Activated CD4-positive, alpha-beta T cell treated with anti-CD3 and anti-CD28 coated beads, Interleukin-2, amount 50 U/mL, for 24 hours (primary cell): ENCODE measurements around the gene AQP11.
"Not testable (repeated sequence)": the region's sequence is repeated elsewhere in the genome, so short reads cannot be mapped to it uniquely, and the experiment has no call there.

Experiments
- DNase-seq, 2 donors: peaks; one replicate each; pipeline ENCODE4 v3.0.0-alpha.2; 2020; ENCODE audit warnings: low read depth in 1 of 2, low spot score in 1 of 2

The AQP11 gene, protein sequence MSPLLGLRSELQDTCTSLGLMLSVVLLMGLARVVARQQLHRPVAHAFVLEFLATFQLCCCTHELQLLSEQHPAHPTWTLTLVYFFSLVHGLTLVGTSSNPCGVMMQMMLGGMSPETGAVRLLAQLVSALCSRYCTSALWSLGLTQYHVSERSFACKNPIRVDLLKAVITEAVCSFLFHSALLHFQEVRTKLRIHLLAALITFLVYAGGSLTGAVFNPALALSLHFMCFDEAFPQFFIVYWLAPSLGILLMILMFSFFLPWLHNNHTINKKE

DNA sequence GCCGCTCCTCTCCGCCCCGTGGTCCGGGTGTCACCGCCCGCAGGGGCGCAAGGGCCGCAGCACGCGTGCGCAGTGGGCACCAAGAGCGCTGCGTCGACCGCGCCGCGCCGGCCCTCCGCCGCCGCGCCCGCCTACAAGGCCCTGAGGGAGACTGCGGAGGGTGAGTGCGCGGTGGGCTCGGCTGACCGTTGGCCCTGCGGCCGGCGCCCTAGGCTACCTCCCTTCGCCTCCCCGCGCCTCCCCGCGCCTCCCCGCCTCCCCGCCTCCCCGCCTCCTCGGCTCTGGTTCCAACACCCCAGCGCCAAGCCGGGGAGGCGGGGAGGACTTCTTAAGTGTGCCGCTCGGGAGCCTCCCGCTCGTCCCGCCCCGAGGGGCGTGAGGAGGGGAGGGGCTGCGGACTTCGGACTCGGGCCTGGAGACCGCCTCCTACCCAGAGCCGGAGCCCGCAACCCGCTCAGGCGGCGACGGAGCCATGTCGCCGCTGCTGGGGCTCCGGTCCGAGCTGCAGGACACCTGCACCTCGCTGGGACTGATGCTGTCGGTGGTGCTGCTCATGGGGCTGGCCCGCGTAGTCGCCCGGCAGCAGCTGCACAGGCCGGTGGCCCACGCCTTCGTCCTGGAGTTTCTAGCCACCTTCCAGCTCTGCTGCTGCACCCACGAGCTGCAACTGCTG, at the start of gene AQP11:
TSS of gene AQP11 (plus strand) at position 433 of the 673 bp plus-strand sequence. CDS start at position 473, 40 bp downstream.
- DNase-seq: peak; percentile 5 to 38

DNA sequence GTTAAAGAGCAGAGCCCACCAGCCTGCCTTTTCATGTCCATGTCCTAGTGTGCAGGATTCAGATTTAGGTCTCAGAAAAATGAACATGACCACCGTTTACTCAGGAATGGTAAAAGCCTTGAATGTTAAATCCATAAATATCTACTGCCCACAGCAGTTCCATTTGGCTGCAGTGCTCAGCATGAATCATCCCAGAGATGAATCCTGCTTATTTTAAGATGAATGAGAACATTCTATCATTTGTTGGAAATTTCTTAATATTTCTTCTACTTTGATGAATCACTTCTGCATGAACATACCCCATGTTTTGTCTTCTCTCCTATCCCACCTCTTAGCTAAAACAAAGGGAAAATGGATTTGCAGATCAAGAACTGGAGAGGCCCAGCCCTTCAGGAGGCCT, 47.5 kb upstream of the AQP11 start:
- DNase-seq: no peak

DNA sequence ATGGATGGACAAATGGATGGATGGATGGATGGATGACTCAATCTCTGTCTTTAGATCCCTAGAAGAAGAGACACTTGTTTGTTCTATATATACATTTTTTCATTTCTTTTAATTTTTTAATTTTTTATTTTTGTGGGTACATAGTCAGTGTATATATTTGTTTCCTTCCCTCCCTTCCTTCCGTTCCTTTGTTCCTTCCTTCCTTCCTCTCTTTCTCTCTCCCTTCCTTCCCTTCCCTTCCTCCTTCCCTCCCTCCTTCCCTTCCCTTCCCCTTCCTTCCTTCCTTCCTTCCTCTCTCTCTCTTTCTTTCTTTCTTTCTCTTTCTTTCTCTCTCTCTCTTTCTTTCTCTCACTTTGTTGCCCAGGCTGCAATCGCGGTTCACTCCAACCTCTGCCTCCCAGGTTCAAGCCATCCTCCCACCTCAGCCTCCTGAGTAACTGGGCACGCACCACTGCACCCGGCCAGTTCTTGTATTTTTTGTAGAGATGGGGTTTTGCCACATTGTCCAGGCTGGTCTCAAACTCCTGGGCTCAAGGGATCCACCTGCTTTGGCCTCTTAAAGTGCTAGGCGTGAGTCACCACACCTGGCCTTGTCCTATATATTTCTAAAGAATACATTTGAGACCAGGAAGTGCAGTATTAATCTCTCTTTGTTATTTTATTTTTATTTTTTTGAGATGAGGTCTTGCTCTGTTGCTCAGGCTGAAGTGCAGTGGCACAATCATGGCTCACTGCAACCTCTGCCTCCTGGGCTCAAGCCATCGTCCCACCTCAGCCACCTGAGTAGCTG, 42.5 kb upstream of the AQP11 start:
- no peak for DNase-seq

GRCh38 chr11:77547863-77548551, 41.7 kb upstream of the AQP11 start:
- DNase-seq: peak in 1 of 2 donors; percentile 33

- no peak for DNase-seq
Measured at GRCh38 chr11:77548552-77549445, 41.0 kb upstream of the AQP11 start.

DNA sequence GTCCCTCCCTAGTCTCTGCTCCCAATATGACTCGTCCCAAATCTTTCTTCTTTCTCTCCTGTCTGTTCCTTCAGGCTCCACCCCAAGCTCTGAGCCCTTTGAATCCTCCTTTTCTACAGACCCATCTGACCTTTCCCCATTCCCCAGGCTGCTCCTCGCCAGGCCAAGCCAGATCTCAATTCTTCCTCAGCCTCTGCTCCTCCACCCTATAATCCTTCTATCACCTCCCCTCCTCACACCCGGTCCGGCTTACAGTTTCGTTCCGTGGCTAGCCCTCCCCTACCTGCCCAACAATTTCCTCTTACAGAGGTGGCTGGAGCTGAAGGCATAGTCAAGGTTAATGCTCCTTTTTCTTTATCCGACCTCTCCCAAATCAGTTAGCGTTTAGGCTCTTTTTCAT, 38.3 kb upstream of the AQP11 start:
- DNase-seq: not testable (repeated sequence)

DNA sequence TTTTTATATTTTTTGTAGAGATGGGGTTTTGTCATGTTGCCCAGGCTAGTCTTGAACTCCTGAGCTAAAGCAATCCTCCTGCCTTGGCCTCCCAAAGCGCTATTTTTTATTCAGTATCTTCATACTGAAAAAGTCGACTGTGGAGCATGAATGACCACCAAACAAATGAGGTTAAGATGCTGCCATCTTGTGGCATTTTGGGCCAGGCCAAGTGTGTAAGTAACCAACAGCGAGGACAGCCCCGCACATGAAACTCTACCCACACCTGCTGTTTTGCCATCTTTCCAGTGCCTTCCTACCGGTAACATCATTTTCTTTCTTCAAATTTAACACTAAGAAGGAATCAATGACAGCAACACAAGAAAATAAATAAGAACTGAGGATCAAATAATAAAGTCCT, 32.2 kb upstream of the AQP11 start:
- no peak for DNase-seq

DNA sequence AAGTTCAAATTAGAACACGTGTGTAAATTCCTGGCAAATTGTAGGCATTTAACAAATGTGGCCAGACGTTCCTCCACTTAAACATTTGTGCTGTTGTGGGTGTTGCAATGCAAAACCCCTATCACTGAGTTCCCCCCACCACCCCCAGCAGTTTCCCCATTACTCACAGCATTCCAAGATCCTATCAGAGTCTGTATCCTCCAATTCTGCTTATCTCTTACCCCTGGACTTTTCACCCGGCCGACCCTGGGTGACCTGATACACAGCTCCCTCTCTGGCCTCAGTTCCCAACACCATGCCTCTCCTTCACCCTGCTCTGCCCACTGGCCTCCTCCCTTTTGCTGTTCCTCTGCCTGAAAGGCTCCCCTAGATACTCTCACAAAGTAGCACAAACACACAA, 31.4 kb upstream of the AQP11 start:
- no peak for DNase-seq

- DNase-seq: no peak
Measured at GRCh38 chr11:77559686-77560401, 29.9 kb upstream of the AQP11 start.

GRCh38 chr11:77560605-77561004, 29.1 kb upstream of the AQP11 start:
- no peak for DNase-seq

GRCh38 chr11:77561257-77561656, 28.5 kb upstream of the AQP11 start:
- DNase-seq: no peak

DNA sequence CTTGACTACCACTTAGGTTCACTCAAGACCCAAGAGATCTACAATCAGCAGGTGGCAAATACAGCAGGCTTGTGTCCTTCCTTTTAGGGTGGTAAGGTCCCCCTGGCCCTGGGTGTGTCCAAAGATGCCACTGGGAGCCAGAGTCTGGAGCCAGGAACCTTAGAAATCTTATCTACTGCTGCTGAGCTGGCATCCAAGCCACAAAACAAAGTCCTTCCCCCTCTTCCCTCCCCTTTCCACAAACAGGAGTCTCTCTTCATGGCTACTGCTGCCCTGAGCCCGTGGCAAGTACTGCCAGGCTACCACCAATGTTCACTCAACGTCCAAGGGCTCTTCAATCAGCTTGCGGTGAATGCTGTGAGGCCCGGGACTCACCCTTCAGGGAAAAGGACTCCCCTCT, 21.4 kb upstream of the AQP11 start:
- DNase-seq: no peak

DNA sequence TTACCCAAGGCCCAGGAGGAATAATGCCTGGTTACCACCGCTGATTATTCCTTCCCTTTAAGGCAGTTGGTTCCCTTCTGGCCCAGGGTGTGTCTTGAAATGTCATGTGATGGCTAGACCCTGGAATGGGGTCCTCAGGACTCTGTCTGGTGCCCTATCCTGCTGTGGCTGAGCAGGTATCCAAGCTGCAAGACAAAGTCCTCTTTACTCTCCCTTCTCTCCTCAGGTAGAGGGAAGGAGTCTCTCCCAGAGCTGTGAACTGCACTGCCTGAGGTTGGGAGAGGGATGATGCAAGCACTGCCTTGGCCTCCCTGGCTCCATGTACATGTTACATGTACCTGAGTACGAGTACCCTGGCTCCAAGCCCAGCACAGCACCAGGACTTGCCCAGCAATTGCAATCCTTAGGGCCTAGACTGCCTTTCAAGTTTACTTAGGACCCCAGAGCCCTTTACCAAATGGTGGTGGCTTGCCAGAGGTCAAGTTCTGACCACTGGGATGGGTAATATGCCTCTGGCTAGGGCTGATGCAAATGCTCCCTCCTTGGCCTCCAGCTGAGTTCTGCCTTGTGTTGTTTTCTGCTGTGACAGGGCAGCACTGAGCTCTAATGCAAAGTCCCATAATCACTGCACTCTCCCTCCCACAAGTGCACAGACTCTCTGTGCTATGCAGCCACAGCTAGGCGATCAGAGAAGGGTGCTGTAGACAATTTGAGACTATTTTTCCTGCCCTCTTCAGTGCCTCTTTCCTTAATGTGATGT, 20.7 kb upstream of the AQP11 start:
- no peak for DNase-seq

DNA sequence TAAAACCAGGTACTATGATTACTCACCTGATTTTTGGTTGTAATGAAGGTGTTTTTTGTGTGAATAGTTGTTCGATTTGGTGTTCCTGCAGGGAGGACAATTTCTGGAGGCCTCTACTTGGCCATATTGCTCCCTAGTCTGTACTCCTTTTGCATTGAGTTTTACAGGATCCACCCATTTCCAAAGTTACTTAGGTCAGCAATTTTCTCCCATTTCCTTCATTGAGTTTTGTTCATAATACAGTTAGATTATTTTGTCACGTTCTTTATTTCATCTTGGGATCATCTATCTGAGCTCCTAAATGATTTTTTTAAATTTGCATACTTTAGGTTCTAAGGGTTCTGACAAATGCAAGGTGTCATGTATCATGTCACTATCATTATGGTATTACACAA, 20.1 kb upstream of the AQP11 start:
- DNase-seq: no peak

DNA sequence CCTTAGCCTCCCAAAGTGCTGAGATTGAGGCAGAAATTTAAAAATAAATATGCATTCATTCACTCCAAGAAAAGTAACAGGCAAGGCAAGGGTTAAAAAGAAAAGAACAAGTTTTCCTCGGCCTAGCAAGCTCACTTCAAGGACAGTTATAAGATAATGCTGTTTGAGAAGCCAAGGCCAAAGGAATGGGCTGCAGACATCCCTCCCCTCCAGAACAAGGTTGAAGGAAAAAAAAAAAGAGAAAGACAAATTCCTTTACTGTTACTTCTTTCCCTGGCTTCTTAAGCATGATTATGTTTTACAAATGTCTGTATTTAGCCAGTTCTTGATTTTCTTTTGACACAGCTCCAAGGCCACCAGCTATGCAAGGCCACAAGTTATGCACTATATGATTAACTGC, 18.9 kb upstream of the AQP11 start:
- DNase-seq: not testable (repeated sequence)

GRCh38 chr11:77575428-77575827, 14.3 kb upstream of the AQP11 start:
- DNase-seq: not testable (repeated sequence)

- DNase-seq: no peak
Measured at GRCh38 chr11:77580712-77581337, 8.9 kb upstream of the AQP11 start.

DNA sequence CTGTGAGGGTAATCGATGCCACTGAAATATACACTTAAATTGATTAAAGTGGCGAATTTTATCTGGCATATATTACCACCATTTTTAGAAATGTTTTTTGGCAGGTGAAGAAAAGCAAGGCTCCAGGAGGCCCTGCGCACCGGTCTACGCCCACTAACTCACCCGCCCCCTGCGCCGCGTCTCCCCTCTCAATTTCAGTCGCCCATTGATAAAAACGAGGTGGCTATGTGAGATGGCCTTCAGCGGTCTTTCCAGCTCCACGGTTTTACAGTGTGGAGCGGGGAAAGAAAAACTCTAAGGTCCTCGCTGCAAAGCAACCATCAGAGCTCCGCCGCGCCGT, 602 bp upstream of the AQP11 start:
- DNase-seq: peak in 1 of 2 donors; percentile 26
